Left lung (tissue), 10 donors: ENCODE results near the gene ADAP1. TPM values are rescaled to one million over a fixed set of nuclear protein-coding genes. Genes with fewer than 3 reads are reported as not detected.
A peak's percentile ranks its signal among the peaks of the same experiment; 100 is the strongest.
"Not testable (repeated sequence)": the region's sequence is repeated elsewhere in the genome, so short reads cannot be mapped to it uniquely, and the experiment has no call there.

Experiments
- ATAC-seq: fragments of 200-7000 bp; cut with Tn5 transposase; one replicate; pipeline ENCODE4 v1.9.1; 2020; ENCODE audit warnings: moderate library complexity
- DNase-seq, 4 donors: peaks; one replicate each; pipeline ENCODE4 v3.0.0-alpha.2; 2013 to 2020
- H3K27ac ChIP-seq, 2 donors: fragments of 200-600 bp; sonication (generic) in 1 of 2; one replicate each; pipeline versions ENCODE4 v1.5.0 to v1.8.0; 2020 to 2021
- H3K27me3 ChIP-seq, 2 donors: fragments of 200-600 bp; sonication (generic) in 1 of 2; one replicate each; pipeline versions ENCODE4 v1.5.0 to v1.8.0; 2020 to 2021
- H3K36me3 ChIP-seq, 2 donors: fragments of 200-600 bp; sonication (generic) in 1 of 2; one replicate each; pipeline versions ENCODE4 v1.5.0 to v1.8.0; 2020 to 2021
- H3K4me1 ChIP-seq, 2 donors: fragments of 200-600 bp; one replicate each; pipeline ENCODE4 v1.8.0; 2021
- H3K4me3 ChIP-seq, 2 donors: fragments of 200-600 bp; sonication (generic) in 1 of 2; one replicate each; pipeline versions ENCODE4 v1.5.0 to v1.8.0; 2020 to 2021; ENCODE audit warnings: mild to moderate bottlenecking in 1 of 2
- H3K9me3 ChIP-seq, 2 donors: fragments of 200-600 bp; sonication (generic) in 1 of 2; one replicate each; pipeline versions ENCODE4 v1.5.0 to v1.8.0; 2020 to 2021
- CTCF ChIP-seq, 2 donors: fragments of 200-600 bp; sonication (generic) in 1 of 2; IDR thresholded peaks; one replicate each; pipeline versions ENCODE4 v1.5.0 to v1.8.0; 2021; ENCODE audit warnings: antibody characterized with exemption in 2 of 2
- intact Hi-C, 2 donors: fragments of 100-400 bp; cut with DNase I; formaldehyde crosslinking; loops; one replicate each; pipeline versions ENCODE4 v1.11.2 to v1.14.2; 2022
- polyA plus RNA-seq, 6 donors: library from polyadenylated mRNA; unstranded; fragments of 120-200 nt; gene quantifications; one replicate each; pipeline ENCODE4 v1.2.1, GENCODE V29; 2013; ENCODE audit not compliant: insufficient read length in 6 of 6
- total RNA-seq, 2 donors: library from RNA; stranded (reverse); fragmentation: NEBNext Ultra II Directional; extraction: Animal tissue kit (Norgen Biotek cat#: 25700); gene quantifications; one replicate each; pipeline ENCODE4 v1.2.1, GENCODE V29; 2021
- donor health status: DM: no; HTN: yes; CAD: no.
- donor health status: DM: no; HTN: no; CAD: no.

Gene ADAP1
- total and polyA plus RNA-seq, 8 donors: 5.1 to 35.1 (median 8.5) TPM

GRCh38 chr7:944744-945143 lies 9.7 kb downstream of the ADAP1 start:
- TF ChIP-seq CTCF (IDR thresholded peaks at IDR 0.05): no peak
- H3K36me3 ChIP-seq: no peaks in the 10 kb centered on the region
- H3K4me3 ChIP-seq: peak overlapping the region; percentile 1 to 40
- no peak overlapping the region for H3K27ac ChIP-seq
- no peak for ATAC-seq
- intact Hi-C loops: no loop called here
- peaks cover 0 to 7% of the 10 kb centered on the region in 2 donors for H3K27me3 ChIP-seq
- H3K9me3 ChIP-seq: no peaks in the 10 kb centered on the region
- DNase-seq: no peak
- peaks cover 0 to 17% of the 10 kb centered on the region in 2 donors for H3K4me1 ChIP-seq

GRCh38 chr7:943793-944192 lies 10.7 kb downstream of the ADAP1 start:
- ATAC-seq, DNase-seq, H3K27ac ChIP-seq, H3K9me3 ChIP-seq, H3K27me3 ChIP-seq, H3K36me3 ChIP-seq, H3K4me3 ChIP-seq, intact Hi-C loops: not testable (repeated sequence)
- H3K4me1 ChIP-seq: peaks cover 0 to 11% of the 10 kb centered on the region in 2 donors

GRCh38 chr7:940599-941408 lies 13.7 kb downstream of the ADAP1 start:
- no peak for TF ChIP-seq CTCF (IDR thresholded peaks at IDR 0.05)
- Histone ChIP-seq H3K4me3 (no peak overlapping the region), H3K27ac (no peak overlapping the region), H3K9me3 (no peaks in the 10 kb centered on the region), H3K4me1 (peaks cover 0 to 11% of the 10 kb centered on the region in 2 donors), H3K36me3 (no peaks in the 10 kb centered on the region), H3K27me3 (no peaks in the 10 kb centered on the region)
- DNase-seq: no peak
- no peak for ATAC-seq
- intact Hi-C loops: no loop called here

- Histone ChIP-seq H3K27ac (no peak overlapping the region), H3K4me1 (peaks cover 0 to 11% of the 10 kb centered on the region in 2 donors), H3K36me3 (peaks cover 0 to 6% of the 10 kb centered on the region in 2 donors), H3K27me3 (no peaks in the 10 kb centered on the region), H3K4me3 (no peak overlapping the region), H3K9me3 (no peaks in the 10 kb centered on the region)
- intact Hi-C loops: no loop called here
- TF ChIP-seq CTCF (IDR thresholded peaks at IDR 0.05): no peak
- no peak for ATAC-seq
- DNase-seq: no peak
These were observed 14.6 kb downstream of the ADAP1 start for GRCh38 chr7:939843-940242.

- no peak overlapping the region for H3K4me3 ChIP-seq
- DNase-seq (peak in 1 of 4 donors; percentile 62), ATAC-seq (no peak)
- TF ChIP-seq CTCF (IDR thresholded peaks at IDR 0.05): no peak
- peaks cover 0 to 12% of the 10 kb centered on the region in 2 donors for H3K36me3 ChIP-seq
- no peak overlapping the region for H3K27ac ChIP-seq
- H3K4me1 ChIP-seq: peaks cover 0 to 11% of the 10 kb centered on the region in 2 donors
- H3K9me3 ChIP-seq: no peaks in the 10 kb centered on the region
- no peaks in the 10 kb centered on the region for H3K27me3 ChIP-seq
- intact Hi-C loops: no loop called here
These were observed 15.8 kb downstream of the ADAP1 start for GRCh38 chr7:938546-939185.
